C4-2B (cell line): Measurements from ENCODE around the gene KIF23.

Experiments
- H3K27ac ChIP-seq: fragments of 450-650 bp; 2 replicates; pipeline ENCODE4 v1.5.1; 2017
- ZFX ChIP-seq: fragments of 450-650 bp; IDR thresholded peaks from 2 replicates; pipeline ENCODE4 v1.6.1; 2017
- TF ChIP-seq, protein P1 (sequence below): fragments of 450-650 bp; conservative IDR thresholded peaks from 2 replicates; pipeline ENCODE4 v1.5.1; 2017; ENCODE audit warnings: mild to moderate bottlenecking

Gene KIF23

DNA sequence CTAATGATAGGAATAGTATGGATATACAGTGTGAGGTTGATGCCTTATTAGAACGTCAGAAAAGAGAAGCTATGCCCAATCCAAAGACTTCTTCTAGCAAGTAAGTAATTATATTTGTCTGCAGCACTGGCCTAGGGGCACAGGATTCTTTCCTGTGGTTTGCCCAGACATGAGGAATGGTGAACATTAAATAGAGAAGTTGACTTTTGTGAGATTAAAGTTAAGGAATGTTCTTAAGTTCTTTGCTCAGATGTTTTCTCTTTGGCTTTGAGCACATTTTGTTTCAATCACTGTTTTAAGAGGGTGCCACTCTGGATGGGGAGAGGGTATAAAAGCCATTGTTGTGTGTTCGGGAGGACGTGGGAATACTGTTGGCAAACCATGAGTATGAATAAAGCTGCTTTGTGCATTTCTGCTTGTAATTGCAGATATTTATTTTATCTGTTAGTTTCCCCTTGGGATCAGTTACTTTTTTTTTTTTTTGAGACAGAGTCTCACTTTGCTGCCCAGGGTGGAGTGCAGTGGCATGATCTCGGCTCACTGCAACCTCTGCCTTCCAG is 8.3 kb downstream of the KIF23 start:
- H3K27ac ChIP-seq, result no peak overlapping the region
- TF ChIP-seq ZFX, result no peak
- TF ChIP-seq, protein P1, sequence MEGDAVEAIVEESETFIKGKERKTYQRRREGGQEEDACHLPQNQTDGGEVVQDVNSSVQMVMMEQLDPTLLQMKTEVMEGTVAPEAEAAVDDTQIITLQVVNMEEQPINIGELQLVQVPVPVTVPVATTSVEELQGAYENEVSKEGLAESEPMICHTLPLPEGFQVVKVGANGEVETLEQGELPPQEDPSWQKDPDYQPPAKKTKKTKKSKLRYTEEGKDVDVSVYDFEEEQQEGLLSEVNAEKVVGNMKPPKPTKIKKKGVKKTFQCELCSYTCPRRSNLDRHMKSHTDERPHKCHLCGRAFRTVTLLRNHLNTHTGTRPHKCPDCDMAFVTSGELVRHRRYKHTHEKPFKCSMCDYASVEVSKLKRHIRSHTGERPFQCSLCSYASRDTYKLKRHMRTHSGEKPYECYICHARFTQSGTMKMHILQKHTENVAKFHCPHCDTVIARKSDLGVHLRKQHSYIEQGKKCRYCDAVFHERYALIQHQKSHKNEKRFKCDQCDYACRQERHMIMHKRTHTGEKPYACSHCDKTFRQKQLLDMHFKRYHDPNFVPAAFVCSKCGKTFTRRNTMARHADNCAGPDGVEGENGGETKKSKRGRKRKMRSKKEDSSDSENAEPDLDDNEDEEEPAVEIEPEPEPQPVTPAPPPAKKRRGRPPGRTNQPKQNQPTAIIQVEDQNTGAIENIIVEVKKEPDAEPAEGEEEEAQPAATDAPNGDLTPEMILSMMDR, result no peak

DNA sequence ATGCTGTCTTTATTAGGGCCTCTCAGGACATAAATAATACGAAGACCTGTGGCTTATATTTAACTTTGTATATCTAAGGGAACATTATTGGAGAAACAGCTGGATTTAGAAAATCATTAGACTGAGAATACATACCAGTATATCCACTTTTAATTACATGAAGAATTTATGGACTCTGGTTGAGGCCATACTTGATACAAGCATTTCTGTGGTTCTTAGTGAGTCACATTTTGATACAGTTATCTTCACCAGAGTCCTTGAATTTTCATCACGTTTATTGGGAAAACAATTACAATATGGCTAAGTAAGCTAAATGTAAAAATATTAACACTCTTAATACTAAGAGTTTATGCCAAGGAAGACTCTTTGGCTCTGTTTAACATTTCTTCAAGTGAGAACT is 9.9 kb downstream of the KIF23 start:
- TF ChIP-seq, protein P1, result no peak
- TF ChIP-seq ZFX, result no peak
- no peak overlapping the region for H3K27ac ChIP-seq

DNA sequence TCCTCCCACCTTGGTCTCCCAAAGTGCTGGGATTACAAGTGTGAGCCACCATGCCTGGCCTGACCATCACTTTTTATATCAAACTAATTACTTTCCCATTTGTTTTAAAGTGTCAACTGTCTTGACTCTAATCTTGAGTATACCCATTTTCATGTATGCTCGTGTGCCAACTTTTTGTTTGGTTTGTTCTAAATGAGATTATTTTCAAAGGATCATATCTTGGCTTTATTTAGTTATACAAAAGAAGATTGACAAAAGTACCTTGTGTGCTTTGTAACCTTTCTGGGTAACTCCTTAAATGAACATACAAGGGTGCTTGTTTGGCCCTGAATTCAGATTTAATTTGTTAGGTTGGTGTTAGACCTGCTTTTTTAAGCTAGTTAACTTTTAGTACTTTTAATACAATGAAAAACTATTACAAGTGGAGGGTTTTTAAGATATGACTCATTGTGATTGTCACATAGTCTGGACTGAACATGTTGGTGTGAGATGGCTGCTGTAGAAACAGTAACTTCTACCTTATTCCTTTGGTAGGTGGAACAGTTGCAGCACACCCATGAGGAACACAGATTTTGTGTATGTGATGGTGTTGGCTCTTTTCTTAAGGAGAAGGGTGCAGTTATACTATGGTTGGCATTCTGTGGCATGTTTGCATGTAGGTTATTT is 10.7 kb downstream of the KIF23 start:
- TF ChIP-seq, protein P1, result no peak
- no peak for TF ChIP-seq ZFX

DNA sequence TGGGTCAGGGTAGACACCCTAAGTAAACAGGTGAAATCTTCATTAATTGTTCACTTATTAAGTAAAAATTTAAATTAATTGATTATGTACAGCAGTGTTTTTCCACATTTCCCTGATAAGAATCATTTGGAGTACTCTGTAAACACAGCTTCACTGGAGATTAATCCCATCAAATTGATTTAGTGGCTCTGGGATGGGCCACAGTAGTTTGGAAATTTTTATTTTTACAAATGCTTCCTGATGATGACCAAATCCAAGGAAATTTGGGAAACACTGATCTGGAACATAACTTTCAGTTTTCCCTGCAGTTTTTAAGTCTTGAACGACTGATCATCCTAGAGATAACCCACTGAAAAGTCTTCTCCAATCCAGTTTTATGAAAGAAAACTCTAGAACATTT is 19.7 kb downstream of the KIF23 start:
- no peak overlapping the region for H3K27ac ChIP-seq
- TF ChIP-seq ZFX, result no peak
- TF ChIP-seq, protein P1, result no peak

More for the DNA sequence above, 10.7 kb downstream of the KIF23 start:
- no peak overlapping the region for H3K27ac ChIP-seq

GRCh38 chr15:69434238-69434637 is 20.1 kb downstream of the KIF23 start:
- no peak overlapping the region for H3K27ac ChIP-seq
- TF ChIP-seq, protein P1, result no peak
- no peak for TF ChIP-seq ZFX

GRCh38 chr15:69434679-69435078 is 20.5 kb downstream of the KIF23 start:
- TF ChIP-seq, protein P1, result no peak
- no peak for TF ChIP-seq ZFX
- no peak overlapping the region for H3K27ac ChIP-seq

- TF ChIP-seq, protein P1, result no peak
- TF ChIP-seq ZFX, result no peak
- no peak overlapping the region for H3K27ac ChIP-seq
Measured at GRCh38 chr15:69435985-69436384, 21.8 kb downstream of the KIF23 start.
